WTC11 (cell line): ENCODE measurements around the gene EPHB3.

Experiments
- CTCF ChIP-seq: fragments of 200-600 bp; IDR thresholded peaks from 2 replicates; pipeline ENCODE4 v1.8.0; 2022; ENCODE audit warnings: antibody characterized with exemption
- FOXJ3 ChIP-seq: sonication (generic); formaldehyde crosslinking; IDR thresholded peaks from 2 replicates; pipeline ENCODE4 v1.9.0; 2021; ENCODE audit warnings: missing genetic modification reagents, mild to moderate bottlenecking, borderline replicate concordance
- TEAD1 ChIP-seq: sonication (generic); formaldehyde crosslinking; IDR thresholded peaks from 2 replicates; pipeline ENCODE4 v1.8.0; 2022; ENCODE audit warnings: mild to moderate bottlenecking, missing genetic modification reagents
- USF2 ChIP-seq: sonication (generic); formaldehyde crosslinking; IDR thresholded peaks from 2 replicates; pipeline ENCODE4 v1.8.1; 2023; ENCODE audit warnings: mild to moderate bottlenecking, missing genetic modification reagents, moderate library complexity
- TF ChIP-seq, protein P1 (sequence below): sonication (generic); formaldehyde crosslinking; IDR thresholded peaks from 2 replicates; pipeline ENCODE4 v1.8.1; 2022; ENCODE audit warnings: missing genetic modification reagents, borderline replicate concordance
- TF ChIP-seq, protein P2 (sequence below): sonication (generic); formaldehyde crosslinking; IDR thresholded peaks from 2 replicates; pipeline ENCODE4 v1.8.0; 2023; ENCODE audit warnings: missing genetic modification reagents, mild to moderate bottlenecking, borderline replicate concordance

GRCh38 chr3:184551103-184551502 is 10.5 kb upstream of the EPHB3 start:
- TF ChIP-seq, protein P1, sequence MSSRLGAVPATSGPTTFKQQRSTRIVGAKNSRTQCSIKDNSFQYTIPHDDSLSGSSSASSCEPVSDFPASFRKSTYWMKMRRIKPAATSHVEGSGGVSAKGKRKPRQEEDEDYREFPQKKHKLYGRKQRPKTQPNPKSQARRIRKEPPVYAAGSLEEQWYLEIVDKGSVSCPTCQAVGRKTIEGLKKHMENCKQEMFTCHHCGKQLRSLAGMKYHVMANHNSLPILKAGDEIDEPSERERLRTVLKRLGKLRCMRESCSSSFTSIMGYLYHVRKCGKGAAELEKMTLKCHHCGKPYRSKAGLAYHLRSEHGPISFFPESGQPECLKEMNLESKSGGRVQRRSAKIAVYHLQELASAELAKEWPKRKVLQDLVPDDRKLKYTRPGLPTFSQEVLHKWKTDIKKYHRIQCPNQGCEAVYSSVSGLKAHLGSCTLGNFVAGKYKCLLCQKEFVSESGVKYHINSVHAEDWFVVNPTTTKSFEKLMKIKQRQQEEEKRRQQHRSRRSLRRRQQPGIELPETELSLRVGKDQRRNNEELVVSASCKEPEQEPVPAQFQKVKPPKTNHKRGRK (CRISPR knock-in tag) = no peak
- TF ChIP-seq CTCF (no peak), TEAD1 (CRISPR knock-in tag) (no peak), FOXJ3 (CRISPR knock-in tag) (no peak), USF2 (CRISPR knock-in tag) (no peak)
- TF ChIP-seq, protein P2, sequence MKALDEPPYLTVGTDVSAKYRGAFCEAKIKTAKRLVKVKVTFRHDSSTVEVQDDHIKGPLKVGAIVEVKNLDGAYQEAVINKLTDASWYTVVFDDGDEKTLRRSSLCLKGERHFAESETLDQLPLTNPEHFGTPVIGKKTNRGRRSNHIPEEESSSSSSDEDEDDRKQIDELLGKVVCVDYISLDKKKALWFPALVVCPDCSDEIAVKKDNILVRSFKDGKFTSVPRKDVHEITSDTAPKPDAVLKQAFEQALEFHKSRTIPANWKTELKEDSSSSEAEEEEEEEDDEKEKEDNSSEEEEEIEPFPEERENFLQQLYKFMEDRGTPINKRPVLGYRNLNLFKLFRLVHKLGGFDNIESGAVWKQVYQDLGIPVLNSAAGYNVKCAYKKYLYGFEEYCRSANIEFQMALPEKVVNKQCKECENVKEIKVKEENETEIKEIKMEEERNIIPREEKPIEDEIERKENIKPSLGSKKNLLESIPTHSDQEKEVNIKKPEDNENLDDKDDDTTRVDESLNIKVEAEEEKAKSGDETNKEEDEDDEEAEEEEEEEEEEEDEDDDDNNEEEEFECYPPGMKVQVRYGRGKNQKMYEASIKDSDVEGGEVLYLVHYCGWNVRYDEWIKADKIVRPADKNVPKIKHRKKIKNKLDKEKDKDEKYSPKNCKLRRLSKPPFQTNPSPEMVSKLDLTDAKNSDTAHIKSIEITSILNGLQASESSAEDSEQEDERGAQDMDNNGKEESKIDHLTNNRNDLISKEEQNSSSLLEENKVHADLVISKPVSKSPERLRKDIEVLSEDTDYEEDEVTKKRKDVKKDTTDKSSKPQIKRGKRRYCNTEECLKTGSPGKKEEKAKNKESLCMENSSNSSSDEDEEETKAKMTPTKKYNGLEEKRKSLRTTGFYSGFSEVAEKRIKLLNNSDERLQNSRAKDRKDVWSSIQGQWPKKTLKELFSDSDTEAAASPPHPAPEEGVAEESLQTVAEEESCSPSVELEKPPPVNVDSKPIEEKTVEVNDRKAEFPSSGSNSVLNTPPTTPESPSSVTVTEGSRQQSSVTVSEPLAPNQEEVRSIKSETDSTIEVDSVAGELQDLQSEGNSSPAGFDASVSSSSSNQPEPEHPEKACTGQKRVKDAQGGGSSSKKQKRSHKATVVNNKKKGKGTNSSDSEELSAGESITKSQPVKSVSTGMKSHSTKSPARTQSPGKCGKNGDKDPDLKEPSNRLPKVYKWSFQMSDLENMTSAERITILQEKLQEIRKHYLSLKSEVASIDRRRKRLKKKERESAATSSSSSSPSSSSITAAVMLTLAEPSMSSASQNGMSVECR (CRISPR knock-in tag) = no peak
